ENCODE results near the gene NDOR1.
A peak's percentile ranks its signal among the peaks of the same experiment; 100 is the strongest.

NDOR1 gene

DNA sequence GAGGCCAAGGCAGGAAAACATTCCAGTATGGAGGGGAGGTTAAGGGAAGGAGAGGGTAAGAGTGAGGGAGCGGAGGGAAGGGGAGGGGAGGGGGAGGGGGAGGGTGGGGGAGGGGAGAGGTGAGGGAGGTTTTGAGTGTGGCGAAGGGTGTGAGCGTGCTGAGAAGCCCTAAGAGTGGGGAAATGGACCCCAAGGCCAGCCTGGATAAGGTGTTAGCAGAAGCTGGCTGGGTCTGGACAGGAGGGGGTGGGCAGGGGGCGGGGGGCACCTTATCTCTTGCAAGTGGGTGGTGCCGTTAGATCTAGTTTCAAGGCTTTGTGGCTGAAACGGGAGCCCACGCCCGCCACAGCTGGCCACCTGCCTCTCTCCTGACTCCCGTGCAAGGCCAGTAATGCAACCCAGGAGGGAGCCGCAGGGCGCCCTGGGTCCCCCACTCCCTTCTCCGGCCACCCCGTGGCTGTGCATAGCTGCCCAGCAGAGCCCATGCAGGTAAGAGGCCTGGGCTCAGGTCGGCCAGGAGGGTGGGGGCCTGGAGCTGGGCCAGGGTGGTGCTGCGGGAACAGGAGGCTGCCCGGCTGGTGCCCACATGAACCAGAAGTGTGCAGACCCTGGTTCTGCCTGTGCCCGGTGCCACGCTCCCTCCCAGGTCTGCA, 22.5 kb downstream of the NDOR1 start:
- Histone ChIP-seq H3K27me3 (ENCODE audit: control insufficient read depth in 2 of 2, insufficient read depth in 2 of 2, low read length in 2 of 2) (peaks cover 6 to 33% of the 10 kb centered on the region in 2 donors), H3K9me3 (ENCODE audit: control insufficient read depth in 2 of 2, low read length in 2 of 2) (no peaks in the 10 kb centered on the region), H3K4me3 (ENCODE audit: low read length in 2 of 2) (no peak overlapping the region), H3K27ac (ENCODE audit: low read depth in 2 of 2, low read length in 2 of 2) (no peak overlapping the region), H3K36me3 (ENCODE audit: control insufficient read depth in 2 of 2, insufficient read depth in 2 of 2, low read length in 2 of 2) (no peaks in the 10 kb centered on the region), H3K4me1 (ENCODE audit: control insufficient read depth in 2 of 2, insufficient read depth in 2 of 2, low read length in 2 of 2) (peaks cover 27 to 47% of the 10 kb centered on the region in 2 donors), H3K9ac (ENCODE audit: low read depth in 1 of 2, low read length in 2 of 2) (no peak overlapping the region)

- Histone ChIP-seq H3K9ac (ENCODE audit: low read depth in 1 of 2, low read length in 2 of 2) (no peak overlapping the region), H3K9me3 (ENCODE audit: control insufficient read depth in 2 of 2, low read length in 2 of 2) (no peaks in the 10 kb centered on the region), H3K4me3 (ENCODE audit: low read length in 2 of 2) (no peak overlapping the region), H3K27ac (ENCODE audit: low read depth in 2 of 2, low read length in 2 of 2) (no peak overlapping the region), H3K36me3 (ENCODE audit: control insufficient read depth in 2 of 2, insufficient read depth in 2 of 2, low read length in 2 of 2) (no peaks in the 10 kb centered on the region), H3K4me1 (ENCODE audit: control insufficient read depth in 2 of 2, insufficient read depth in 2 of 2, low read length in 2 of 2) (peaks cover 25 to 46% of the 10 kb centered on the region in 2 donors), H3K27me3 (ENCODE audit: control insufficient read depth in 2 of 2, insufficient read depth in 2 of 2, low read length in 2 of 2) (peaks cover 10 to 37% of the 10 kb centered on the region in 2 donors)
Observed at GRCh38 chr9:137228506-137228967, 23.0 kb downstream of the NDOR1 start.

DNA sequence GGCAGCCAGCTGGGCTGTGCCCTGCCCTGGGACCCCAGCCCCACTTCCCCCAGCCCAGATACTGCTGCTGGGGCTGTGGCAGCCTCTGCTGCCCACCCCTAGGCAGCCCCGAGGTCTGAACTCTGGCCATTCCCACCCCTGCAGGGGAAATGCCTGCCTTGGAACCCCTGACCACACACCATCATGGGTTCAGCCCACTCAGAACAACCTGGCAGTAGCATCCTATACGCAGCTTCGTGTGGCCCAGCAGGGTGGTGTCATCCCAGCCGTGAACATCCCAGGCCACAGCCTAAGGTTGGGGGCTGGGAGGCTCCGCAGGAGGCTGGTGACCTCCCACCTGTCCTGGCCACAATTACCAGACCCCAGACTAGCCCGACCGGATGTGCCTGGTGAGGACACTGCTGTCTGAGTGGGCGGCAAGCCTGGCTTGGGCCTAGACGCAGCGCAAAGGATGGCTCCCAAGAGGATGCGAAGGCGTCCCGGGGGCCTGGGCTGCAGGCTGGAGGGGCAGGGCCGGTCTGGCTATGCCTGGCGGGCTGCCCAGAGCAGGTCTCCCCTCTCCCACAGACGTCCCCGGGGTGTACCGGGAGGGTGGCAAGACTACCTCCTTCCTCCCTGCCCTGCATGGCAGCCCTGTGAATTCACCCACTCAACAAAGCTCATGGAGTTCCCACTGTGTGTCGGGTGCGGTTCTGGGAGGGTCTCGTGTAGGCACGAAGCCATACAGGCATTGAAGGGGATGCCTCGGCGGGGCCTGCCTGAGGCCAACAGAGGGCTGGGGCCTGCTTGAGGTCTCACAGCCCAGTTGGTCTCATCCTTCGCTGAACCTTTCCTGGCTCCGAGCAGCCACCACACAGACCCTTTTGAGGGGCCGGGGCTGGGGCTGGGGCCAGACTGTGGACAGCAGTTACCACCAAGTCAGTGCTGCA, 23.7 kb downstream of the NDOR1 start:
- H3K27me3 ChIP-seq (ENCODE audit: control insufficient read depth in 2 of 2, insufficient read depth in 2 of 2, low read length in 2 of 2) = peaks cover 10 to 39% of the 10 kb centered on the region in 2 donors
- H3K27ac ChIP-seq (ENCODE audit: low read depth in 2 of 2, low read length in 2 of 2) = no peak overlapping the region
- peaks cover 22 to 39% of the 10 kb centered on the region in 2 donors for H3K4me1 ChIP-seq (ENCODE audit: control insufficient read depth in 2 of 2, insufficient read depth in 2 of 2, low read length in 2 of 2)

GRCh38 chr9:137229903-137230704, 24.6 kb downstream of the NDOR1 start:
- H3K4me3 ChIP-seq (ENCODE audit: low read length in 2 of 2) = no peak overlapping the region
- H3K9me3 ChIP-seq (ENCODE audit: control insufficient read depth in 2 of 2, low read length in 2 of 2) = no peaks in the 10 kb centered on the region
- H3K9ac ChIP-seq (ENCODE audit: low read depth in 1 of 2, low read length in 2 of 2) = peak overlapping the region in 1 of 2 donors; percentile 33
- no peak overlapping the region for H3K27ac ChIP-seq (ENCODE audit: low read depth in 2 of 2, low read length in 2 of 2)
- peaks cover 17 to 46% of the 10 kb centered on the region in 2 donors for H3K27me3 ChIP-seq (ENCODE audit: control insufficient read depth in 2 of 2, insufficient read depth in 2 of 2, low read length in 2 of 2)
- H3K36me3 ChIP-seq (ENCODE audit: control insufficient read depth in 2 of 2, insufficient read depth in 2 of 2, low read length in 2 of 2) = no peaks in the 10 kb centered on the region
- H3K4me1 ChIP-seq (ENCODE audit: control insufficient read depth in 2 of 2, insufficient read depth in 2 of 2, low read length in 2 of 2) = peaks cover 22 to 39% of the 10 kb centered on the region in 2 donors

More for the DNA sequence above, 23.7 kb downstream of the NDOR1 start:
- Histone ChIP-seq H3K9ac (ENCODE audit: low read depth in 1 of 2, low read length in 2 of 2) (no peak overlapping the region), H3K4me3 (ENCODE audit: low read length in 2 of 2) (no peak overlapping the region), H3K36me3 (ENCODE audit: control insufficient read depth in 2 of 2, insufficient read depth in 2 of 2, low read length in 2 of 2) (no peaks in the 10 kb centered on the region), H3K9me3 (ENCODE audit: control insufficient read depth in 2 of 2, low read length in 2 of 2) (no peaks in the 10 kb centered on the region)

- Histone ChIP-seq H3K4me1 (ENCODE audit: control insufficient read depth in 2 of 2, insufficient read depth in 2 of 2, low read length in 2 of 2) (peaks cover 22 to 39% of the 10 kb centered on the region in 2 donors), H3K27ac (ENCODE audit: low read depth in 2 of 2, low read length in 2 of 2) (no peak within 1 kb of the TSS), H3K36me3 (ENCODE audit: control insufficient read depth in 2 of 2, insufficient read depth in 2 of 2, low read length in 2 of 2) (no peaks in the 10 kb centered on the region), H3K4me3 (ENCODE audit: low read length in 2 of 2) (no peak within 1 kb of the TSS), H3K9ac (ENCODE audit: low read depth in 1 of 2, low read length in 2 of 2) (peak within 1 kb of the TSS in 1 of 2 donors; percentile 33), H3K9me3 (ENCODE audit: control insufficient read depth in 2 of 2, low read length in 2 of 2) (no peaks in the 10 kb centered on the region), H3K27me3 (ENCODE audit: control insufficient read depth in 2 of 2, insufficient read depth in 2 of 2, low read length in 2 of 2) (peaks cover 17 to 46% of the 10 kb centered on the region in 2 donors)
Observed at GRCh38 chr9:137230705-137231371, 25.3 kb downstream of the NDOR1 start, which contains the start of gene SLC34A3. TSS of gene SLC34A3 (plus strand) at chr9:137230901. CDS start at chr9:137231703, 802 bp downstream.

DNA sequence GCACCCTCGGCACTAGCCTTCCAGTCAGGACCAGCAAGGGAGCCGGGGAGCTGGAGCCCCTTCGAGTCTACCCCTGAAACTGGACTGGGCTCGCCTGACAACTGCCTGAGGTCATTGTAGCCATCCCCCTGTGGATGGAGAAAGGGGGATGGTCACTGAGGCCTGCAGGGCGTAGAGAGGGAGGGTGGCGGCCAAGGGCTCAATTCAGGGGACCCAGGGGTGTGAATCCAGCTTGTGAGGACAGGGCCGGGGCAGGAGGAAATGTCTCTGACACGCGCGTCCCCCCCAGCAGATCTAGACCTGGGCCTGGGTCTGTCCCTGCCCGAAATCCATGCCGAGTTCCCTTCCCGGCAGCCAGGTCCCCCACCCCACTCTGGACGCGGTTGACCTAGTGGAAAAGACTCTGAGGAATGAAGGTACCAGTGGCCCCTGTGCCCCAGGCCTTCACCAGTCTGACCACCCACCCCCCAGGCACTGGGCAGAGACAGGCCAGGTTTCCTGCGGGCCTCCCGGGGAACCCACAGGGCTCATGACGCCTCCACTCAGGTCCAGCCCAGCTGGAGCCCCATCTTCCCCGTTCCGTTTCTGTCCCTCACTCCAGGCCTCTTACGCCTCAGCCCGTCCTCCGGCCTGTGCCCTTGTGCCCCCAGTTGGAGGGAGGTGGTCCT, 26.0 kb downstream of the NDOR1 start:
- Histone ChIP-seq H3K9me3 (ENCODE audit: control insufficient read depth in 2 of 2, low read length in 2 of 2) (no peaks in the 10 kb centered on the region), H3K36me3 (ENCODE audit: control insufficient read depth in 2 of 2, insufficient read depth in 2 of 2, low read length in 2 of 2) (no peaks in the 10 kb centered on the region), H3K9ac (ENCODE audit: low read depth in 1 of 2, low read length in 2 of 2) (no peak overlapping the region), H3K4me3 (ENCODE audit: low read length in 2 of 2) (no peak overlapping the region), H3K27me3 (ENCODE audit: control insufficient read depth in 2 of 2, insufficient read depth in 2 of 2, low read length in 2 of 2) (peaks cover 17 to 46% of the 10 kb centered on the region in 2 donors), H3K27ac (ENCODE audit: low read depth in 2 of 2, low read length in 2 of 2) (no peak overlapping the region), H3K4me1 (ENCODE audit: control insufficient read depth in 2 of 2, insufficient read depth in 2 of 2, low read length in 2 of 2) (peaks cover 23 to 36% of the 10 kb centered on the region in 2 donors)

- no peak overlapping the region for H3K4me3 ChIP-seq (ENCODE audit: low read length in 2 of 2)
- H3K9ac ChIP-seq (ENCODE audit: low read depth in 1 of 2, low read length in 2 of 2) = peak overlapping the region in 1 of 2 donors; percentile 47
- peaks cover 17 to 46% of the 10 kb centered on the region in 2 donors for H3K27me3 ChIP-seq (ENCODE audit: control insufficient read depth in 2 of 2, insufficient read depth in 2 of 2, low read length in 2 of 2)
- peaks cover 25 to 36% of the 10 kb centered on the region in 2 donors for H3K4me1 ChIP-seq (ENCODE audit: control insufficient read depth in 2 of 2, insufficient read depth in 2 of 2, low read length in 2 of 2)
- no peaks in the 10 kb centered on the region for H3K9me3 ChIP-seq (ENCODE audit: control insufficient read depth in 2 of 2, low read length in 2 of 2)
- H3K36me3 ChIP-seq (ENCODE audit: control insufficient read depth in 2 of 2, insufficient read depth in 2 of 2, low read length in 2 of 2) = no peaks in the 10 kb centered on the region
- H3K27ac ChIP-seq (ENCODE audit: low read depth in 2 of 2, low read length in 2 of 2) = no peak overlapping the region
Observed at GRCh38 chr9:137232101-137232500, 26.6 kb downstream of the NDOR1 start.

DNA sequence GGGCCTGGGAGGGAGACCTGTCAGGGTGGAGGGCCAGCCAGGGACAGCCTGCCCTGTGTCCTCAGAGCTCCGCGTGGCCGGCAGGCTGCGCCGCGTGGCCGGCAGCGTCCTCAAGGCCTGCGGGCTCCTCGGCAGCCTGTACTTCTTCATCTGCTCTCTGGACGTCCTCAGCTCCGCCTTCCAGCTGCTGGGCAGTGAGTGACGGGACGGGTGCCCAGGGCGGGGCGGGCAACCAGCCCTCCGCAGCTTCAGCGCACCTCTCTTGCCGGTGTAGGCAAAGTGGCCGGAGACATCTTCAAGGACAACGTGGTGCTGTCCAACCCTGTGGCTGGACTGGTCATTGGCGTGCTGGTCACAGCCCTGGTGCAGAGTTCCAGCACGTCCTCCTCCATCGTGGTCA, 27.0 kb downstream of the NDOR1 start:
- H3K4me3 ChIP-seq (ENCODE audit: low read length in 2 of 2) = no peak overlapping the region
- peaks cover 17 to 46% of the 10 kb centered on the region in 2 donors for H3K27me3 ChIP-seq (ENCODE audit: control insufficient read depth in 2 of 2, insufficient read depth in 2 of 2, low read length in 2 of 2)
- H3K27ac ChIP-seq (ENCODE audit: low read depth in 2 of 2, low read length in 2 of 2) = no peak overlapping the region

More for the DNA sequence above, 27.0 kb downstream of the NDOR1 start:
- H3K9me3 ChIP-seq (ENCODE audit: control insufficient read depth in 2 of 2, low read length in 2 of 2) = no peaks in the 10 kb centered on the region
- H3K36me3 ChIP-seq (ENCODE audit: control insufficient read depth in 2 of 2, insufficient read depth in 2 of 2, low read length in 2 of 2) = no peaks in the 10 kb centered on the region
- H3K4me1 ChIP-seq (ENCODE audit: control insufficient read depth in 2 of 2, insufficient read depth in 2 of 2, low read length in 2 of 2) = peaks cover 25 to 36% of the 10 kb centered on the region in 2 donors
- peak overlapping the region in 1 of 2 donors; percentile 47 for H3K9ac ChIP-seq (ENCODE audit: low read depth in 1 of 2, low read length in 2 of 2)
